SK-N-SH (cell line): ENCODE measurements around the gene MTA3.

Experiments
- GABPA ChIP-seq: IDR thresholded peaks from 2 replicates; pipeline ENCODE4 v1.4.0; 2012; ENCODE audit warnings: low read depth, mild to moderate bottlenecking
- JUND ChIP-seq: IDR thresholded peaks from 2 replicates; pipeline ENCODE4 v1.4.0; 2012
- TAF1 ChIP-seq: IDR thresholded peaks from 2 replicates; pipeline ENCODE4 v1.6.1; 2012; ENCODE audit warnings: low read depth, mild to moderate bottlenecking, low read length, moderate library complexity, borderline replicate concordance
- TF ChIP-seq, protein P1 (sequence below): fragments of 200-600 bp; sonication (generic); IDR thresholded peaks from 2 replicates; pipeline ENCODE4 v1.6.1; 2017; ENCODE audit warnings: antibody characterized with exemption, mild to moderate bottlenecking, moderate library complexity
- TF ChIP-seq, protein P2 (sequence below): fragments of 150-350 bp; IDR thresholded peaks from 2 replicates; pipeline ENCODE4 v1.6.1; 2017; ENCODE audit warnings: antibody characterized with exemption, low read length, low read depth, borderline replicate concordance

DNA sequence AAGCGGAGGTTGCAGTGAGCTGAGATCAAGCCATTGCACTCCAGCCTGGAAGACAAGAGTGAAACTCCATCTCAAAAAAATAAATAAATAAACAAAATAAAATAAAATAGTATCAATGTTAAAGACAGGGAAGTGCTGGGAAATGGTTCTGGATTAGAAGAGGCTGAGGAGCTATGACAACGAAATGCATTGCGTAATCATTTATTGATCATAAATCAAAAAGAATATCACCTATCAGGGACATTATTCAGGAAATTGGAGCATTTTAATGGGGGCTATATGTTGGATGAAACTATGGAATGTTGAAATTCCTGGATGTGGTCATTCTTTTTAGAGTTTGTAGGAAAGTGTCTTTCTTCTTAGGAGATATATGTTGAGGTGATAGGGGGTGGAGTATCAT, 30.9 kb upstream of the MTA3 start:
- TF ChIP-seq JUND (no peak), TAF1 (no peak), GABPA (no peak)
- TF ChIP-seq, protein P1, sequence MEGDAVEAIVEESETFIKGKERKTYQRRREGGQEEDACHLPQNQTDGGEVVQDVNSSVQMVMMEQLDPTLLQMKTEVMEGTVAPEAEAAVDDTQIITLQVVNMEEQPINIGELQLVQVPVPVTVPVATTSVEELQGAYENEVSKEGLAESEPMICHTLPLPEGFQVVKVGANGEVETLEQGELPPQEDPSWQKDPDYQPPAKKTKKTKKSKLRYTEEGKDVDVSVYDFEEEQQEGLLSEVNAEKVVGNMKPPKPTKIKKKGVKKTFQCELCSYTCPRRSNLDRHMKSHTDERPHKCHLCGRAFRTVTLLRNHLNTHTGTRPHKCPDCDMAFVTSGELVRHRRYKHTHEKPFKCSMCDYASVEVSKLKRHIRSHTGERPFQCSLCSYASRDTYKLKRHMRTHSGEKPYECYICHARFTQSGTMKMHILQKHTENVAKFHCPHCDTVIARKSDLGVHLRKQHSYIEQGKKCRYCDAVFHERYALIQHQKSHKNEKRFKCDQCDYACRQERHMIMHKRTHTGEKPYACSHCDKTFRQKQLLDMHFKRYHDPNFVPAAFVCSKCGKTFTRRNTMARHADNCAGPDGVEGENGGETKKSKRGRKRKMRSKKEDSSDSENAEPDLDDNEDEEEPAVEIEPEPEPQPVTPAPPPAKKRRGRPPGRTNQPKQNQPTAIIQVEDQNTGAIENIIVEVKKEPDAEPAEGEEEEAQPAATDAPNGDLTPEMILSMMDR, result no peak
- TF ChIP-seq, protein P2, sequence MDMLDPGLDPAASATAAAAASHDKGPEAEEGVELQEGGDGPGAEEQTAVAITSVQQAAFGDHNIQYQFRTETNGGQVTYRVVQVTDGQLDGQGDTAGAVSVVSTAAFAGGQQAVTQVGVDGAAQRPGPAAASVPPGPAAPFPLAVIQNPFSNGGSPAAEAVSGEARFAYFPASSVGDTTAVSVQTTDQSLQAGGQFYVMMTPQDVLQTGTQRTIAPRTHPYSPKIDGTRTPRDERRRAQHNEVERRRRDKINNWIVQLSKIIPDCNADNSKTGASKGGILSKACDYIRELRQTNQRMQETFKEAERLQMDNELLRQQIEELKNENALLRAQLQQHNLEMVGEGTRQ, result no peak
